Measurements from ENCODE around the gene OR10G8. TPM values are rescaled to one million over a fixed set of nuclear protein-coding genes. Genes with fewer than 3 reads are reported as not detected.

The OR10G8 gene
- total and polyA plus RNA-seq, 2 of the 4 experiments (the other 2 are of a cell fraction) = not detected

- H3K36me3 ChIP-seq (ENCODE audit: control insufficient read depth, insufficient read depth, low read length) = no peaks in the 10 kb centered on the region
- no peak overlapping the region for H2AK5ac ChIP-seq (ENCODE audit: low read depth, low read length)
- H3K18ac ChIP-seq (ENCODE audit: low read depth, low read length) = no peak overlapping the region
- no peaks in the 10 kb centered on the region for H3K79me1 ChIP-seq (ENCODE audit: low read depth in 1 of 2, low read length in 2 of 2)
- no peak overlapping the region for H4K8ac ChIP-seq (ENCODE audit: low read depth in 2 of 2, low read length in 2 of 2)
- H2AK9ac ChIP-seq (replicated peaks; ENCODE audit: low read depth, low read length, poor library complexity) = no peak overlapping the region
- POLR2A ChIA-PET (ENCODE audit: unreplicated experiment) = no interaction called here
- CTCF ChIA-PET = interaction anchor here (0.8 to 1.5 kb wide), 6 partner anchors 43 to 572 kb away, joined by 3 to 9 read pairs (median 3); partner anchors contain the start of gene VWA5A
- in situ Hi-C loops (cut with MboI; ENCODE audit: low sequenced_read_pairs) = loop anchor here (5.0 to 25.0 kb wide), 3 partner anchors 125 to 515 kb away; partner anchors contain the start of gene OR8D1
- no peaks in the 10 kb centered on the region for H3K4me1 ChIP-seq (ENCODE audit: control insufficient read depth, insufficient read depth, low read length)
- H4K20me1 ChIP-seq (ENCODE audit: insufficient read depth, low read length) = no peaks in the 10 kb centered on the region
- no peak overlapping the region for H3K27ac ChIP-seq (ENCODE audit: insufficient read depth, low read length)
- no peak overlapping the region for H3K14ac ChIP-seq (replicated peaks; ENCODE audit: low read depth, low read length)
- no peak overlapping the region for H3K23ac ChIP-seq (ENCODE audit: low read depth, low read length)
- TF ChIP-seq RFX5 (IDR thresholded peaks at IDR 0.05; ENCODE audit: low read depth, low read length) (no peak), SMC3 (IDR thresholded peaks at IDR 0.05; ENCODE audit: low read depth, low read length) (no peak), NFE2L2 (IDR thresholded peaks at IDR 0.05; ENCODE audit: low read depth, low read length) (no peak), BHLHE40 (IDR thresholded peaks at IDR 0.05; ENCODE audit: low read depth, low read length) (no peak), MAZ (IDR thresholded peaks at IDR 0.05; ENCODE audit: borderline replicate concordance, low read depth, low read length) (no peak), MXI1 (IDR thresholded peaks at IDR 0.05; ENCODE audit: borderline replicate concordance, low read depth, low read length) (no peak), CHD1 (IDR thresholded peaks at IDR 0.05; ENCODE audit: low read depth, low read length) (no peak)
- TF ChIP-seq, protein P1, sequence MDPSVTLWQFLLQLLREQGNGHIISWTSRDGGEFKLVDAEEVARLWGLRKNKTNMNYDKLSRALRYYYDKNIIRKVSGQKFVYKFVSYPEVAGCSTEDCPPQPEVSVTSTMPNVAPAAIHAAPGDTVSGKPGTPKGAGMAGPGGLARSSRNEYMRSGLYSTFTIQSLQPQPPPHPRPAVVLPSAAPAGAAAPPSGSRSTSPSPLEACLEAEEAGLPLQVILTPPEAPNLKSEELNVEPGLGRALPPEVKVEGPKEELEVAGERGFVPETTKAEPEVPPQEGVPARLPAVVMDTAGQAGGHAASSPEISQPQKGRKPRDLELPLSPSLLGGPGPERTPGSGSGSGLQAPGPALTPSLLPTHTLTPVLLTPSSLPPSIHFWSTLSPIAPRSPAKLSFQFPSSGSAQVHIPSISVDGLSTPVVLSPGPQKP (IDR thresholded peaks at IDR 0.05; ENCODE audit: borderline replicate concordance, low read depth, low read length) = no peak
- no peak overlapping the region for H2BK15ac ChIP-seq (ENCODE audit: low read depth, low read length)
- no peak overlapping the region for H2BK5ac ChIP-seq (ENCODE audit: low read depth, low read length, poor library complexity, severe bottlenecking)
- H3K56ac ChIP-seq (ENCODE audit: extremely low read depth, insufficient read depth, low read length) = no peak overlapping the region
- H4K91ac ChIP-seq (ENCODE audit: insufficient read depth, low read depth, low read length) = no peak overlapping the region
- H3K4ac ChIP-seq (ENCODE audit: low read depth, low read length) = no peak overlapping the region
- H4K5ac ChIP-seq (ENCODE audit: low read depth, low read length) = no peak overlapping the region
- ATAC-seq (ENCODE audit: low read depth) = no peak
- H2BK120ac ChIP-seq (ENCODE audit: low read depth, low read length) = no peak overlapping the region
- H3K4me2 ChIP-seq (ENCODE audit: low read depth, low read length) = no peak overlapping the region
- WGBS, 2 experiments (ENCODE audit: extremely low coverage in 2 of 2, insufficient read length in 1 of 2) = no CpG with 5 or more reads among the region's 8 CpGs
- no peak for DNase-seq
- peaks cover 20% of the 10 kb centered on the region for H3K27me3 ChIP-seq (ENCODE audit: control insufficient read depth, insufficient read depth, low read length)
- BruUV-seq (replicated peaks) = no TSS peak
- no peaks in the 10 kb centered on the region for H3K9me1 ChIP-seq (ENCODE audit: insufficient read depth, low read length)
- H3K9ac ChIP-seq (ENCODE audit: low read depth, low read length) = no peak overlapping the region
- no peak overlapping the region for H3K4me3 ChIP-seq (ENCODE audit: insufficient read depth, low read depth, low read length)
- dilution Hi-C loops (cut with HindIII; ENCODE audit: low sequenced_read_pairs, unreplicated experiment) = no loop called here
- no peak overlapping the region for H2BK20ac ChIP-seq (ENCODE audit: low read depth, low read length)
- intact Hi-C loops (cut with micrococcal nuclease) = loop anchor here (5.0 to 10.0 kb wide), 2 partner anchors 330 to 793 kb away; partner anchors contain the start of gene ROBO3
- no peak overlapping the region for H2AFZ ChIP-seq (replicated peaks; ENCODE audit: low read length, poor library complexity)
- no peaks in the 10 kb centered on the region for H3K9me3 ChIP-seq (ENCODE audit: control insufficient read depth, insufficient read depth, low read length)
These were observed 45.5 kb downstream of the OR10G8 start for GRCh38 chr11:124072147-124072546.
